Pancreas (tissue), 10 donors: ENCODE results near the gene PIRT. TPM values are rescaled to one million over a fixed set of nuclear protein-coding genes. Genes with fewer than 3 reads are reported as not detected.
A peak's percentile ranks its signal among the peaks of the same experiment; 100 is the strongest.

ENCODE experiments used
- ATAC-seq, 4 donors: fragments of 200-7000 bp; cut with Tn5 transposase; one replicate each; pipeline versions ENCODE4 v1.8.0 to v1.9.1; 2020; ENCODE audit warnings: mild to moderate bottlenecking in 4 of 4, moderate library complexity in 4 of 4
- DNase-seq, 6 donors: peaks; one replicate each; pipeline ENCODE4 v3.0.0-alpha.2; 2020
- FAIRE-seq: peaks from 2 replicates; lab custom pipeline; 2012; peaks lifted over from hg19 to GRCh38; lab: Jason Lieb, UNC
- H3K27ac ChIP-seq, 4 donors: fragments of 200-600 bp; sonication (generic); 1 replicate in 3 of 4; 2 replicates in 1 of 4; pipeline versions ENCODE4 v1.5.0 to v1.8.0; 2020
- H3K27me3 ChIP-seq, 4 donors: fragments of 200-600 bp; one replicate each; pipeline ENCODE4 v1.8.0; 2021
- H3K36me3 ChIP-seq, 3 donors: fragments of 200-600 bp; sonication (generic) in 1 of 3; one replicate each; pipeline versions ENCODE4 v1.5.0 to v1.8.0; 2020 to 2021
- H3K4me1 ChIP-seq, 3 donors: fragments of 200-600 bp; one replicate each; pipeline ENCODE4 v1.8.0; 2021
- H3K4me3 ChIP-seq, 4 donors: fragments of 200-600 bp; sonication (generic) in 2 of 4; one replicate each; pipeline versions ENCODE4 v1.5.0 to v1.8.0; 2020 to 2021
- H3K9me3 ChIP-seq, 4 donors: fragments of 200-600 bp; one replicate each; pipeline ENCODE4 v1.8.0; 2021
- WGBS, 2 donors: extraction: QIAGEN DNeasy Blood & Tissue Kit; methylation state at CpG; one replicate each; pipeline ENCODE4 v1.1.7; 2013; 5-methylcytosine and 5-hydroxymethylcytosine counted together
- intact Hi-C, 3 donors: fragments of 100-400 bp; cut with DNase I; formaldehyde crosslinking; loops; one replicate each; pipeline versions ENCODE4 v1.11.1 to v1.14.2; 2022
- polyA plus RNA-seq, 2 donors: library from polyadenylated mRNA; stranded (reverse); fragments of 200-250 nt; gene quantifications; one replicate each; pipeline ENCODE4 v1.2.3, GENCODE V29; 2013
- total RNA-seq, 6 donors: library from RNA; stranded (reverse); fragmentation: NEBNext Ultra II Directional in 4 of 6; extraction: Animal tissue kit (Norgen Biotek cat#: 25700) in 4 of 6; gene quantifications; one replicate each; pipeline versions ENCODE4 v1.2.1 to v1.2.4, GENCODE V29; 2021 to 2023
- TF ChIP-seq, protein P1 (sequence below), 4 donors: fragments of 200-600 bp; sonication (generic) in 3 of 4; IDR thresholded peaks; one replicate each; pipeline versions ENCODE4 v1.5.0 to v1.8.0; 2021; ENCODE audit warnings: antibody characterized with exemption in 4 of 4
- donor health status: healthy with polysubstance abuse.
- donor health status: DM: no; HTN: no; CAD: no; lungs with moderate emphysema.
- donor health status: DM: no; HTN: no; CAD: no.
- donor health status: control.
- donor health status: control.
- donor health status: Bipolar disorder and iron deficiency.
- donor health status: DM: yes; HTN: yes; CAD: no.
- donor health status: DM: no; HTN: no; CAD: no.
- donor health status: DM: no; HTN: no; CAD: no.
- donor health status: DM: yes; HTN: yes; CAD: no.

PIRT gene
- total and polyA plus RNA-seq, 8 donors, result 0.03 to 0.28 (median 0.05) TPM; not detected in 3

DNA sequence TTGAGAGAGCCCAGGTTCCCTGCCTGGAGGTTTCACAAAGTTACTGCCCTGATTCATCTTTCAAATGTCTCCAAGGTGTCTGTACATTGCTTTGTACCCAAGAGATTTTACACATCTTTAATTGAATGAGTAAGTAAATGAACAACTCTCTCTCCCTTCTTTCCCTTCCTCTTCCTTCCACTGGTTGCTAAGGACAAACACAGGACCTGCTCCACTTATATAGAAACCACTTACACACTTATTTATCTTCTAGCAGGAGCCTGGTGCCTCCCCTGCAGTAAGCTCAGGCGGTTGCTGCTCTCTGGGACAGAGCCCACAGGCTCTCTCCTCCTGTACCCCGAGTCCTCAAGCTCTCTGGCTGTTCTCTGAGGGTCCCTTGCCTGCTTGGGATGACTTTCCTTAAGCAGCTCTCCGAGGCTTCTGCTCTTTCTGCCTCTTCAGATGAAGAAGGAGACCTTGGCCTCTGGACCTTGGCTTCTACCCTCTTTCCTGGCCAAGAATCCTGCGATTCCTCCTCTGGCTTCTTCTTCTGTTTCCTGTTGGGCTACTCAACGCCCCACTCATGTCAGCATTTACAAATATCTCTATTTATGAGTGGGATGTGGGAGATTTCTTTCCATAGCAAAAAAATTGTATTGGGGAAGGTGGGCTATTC is 9.9 kb downstream of the PIRT start:
- no peak for ATAC-seq
- intact Hi-C loops, result no loop called here

DNA sequence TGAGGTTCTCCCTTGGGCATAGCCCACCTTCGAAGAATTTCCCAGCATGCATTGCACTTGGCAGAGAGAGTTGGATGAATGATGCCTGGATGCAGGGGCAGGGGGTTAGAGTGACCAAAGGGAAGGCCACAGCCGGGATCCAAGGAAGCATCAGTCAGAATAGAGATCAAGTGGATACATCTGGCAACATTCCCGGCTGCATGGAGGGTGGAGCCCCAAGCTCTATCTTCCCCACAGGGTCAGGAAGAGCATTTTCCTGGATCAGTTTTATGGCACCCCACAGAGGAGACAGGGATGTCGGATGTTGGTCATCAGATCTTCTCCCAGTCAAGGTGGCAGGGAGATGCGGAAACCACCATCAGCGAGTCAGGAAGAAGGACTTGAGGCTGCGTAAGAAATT is 13.0 kb downstream of the PIRT start:
- no peak for DNase-seq

More for the DNA sequence above, 9.9 kb downstream of the PIRT start:
- no peaks in the 10 kb centered on the region for H3K27me3 ChIP-seq
- 58 to 65% methylated on average over 5 of the region's 5 CpGs for WGBS, 2 donors
- peak in 1 of 6 donors; percentile 4 for DNase-seq
- H3K36me3 ChIP-seq, result no peaks in the 10 kb centered on the region
- no peaks in the 10 kb centered on the region for H3K4me1 ChIP-seq
- no peaks in the 10 kb centered on the region for H3K9me3 ChIP-seq
- no peak for FAIRE-seq
- no peak overlapping the region for H3K27ac ChIP-seq
- TF ChIP-seq, protein P1, sequence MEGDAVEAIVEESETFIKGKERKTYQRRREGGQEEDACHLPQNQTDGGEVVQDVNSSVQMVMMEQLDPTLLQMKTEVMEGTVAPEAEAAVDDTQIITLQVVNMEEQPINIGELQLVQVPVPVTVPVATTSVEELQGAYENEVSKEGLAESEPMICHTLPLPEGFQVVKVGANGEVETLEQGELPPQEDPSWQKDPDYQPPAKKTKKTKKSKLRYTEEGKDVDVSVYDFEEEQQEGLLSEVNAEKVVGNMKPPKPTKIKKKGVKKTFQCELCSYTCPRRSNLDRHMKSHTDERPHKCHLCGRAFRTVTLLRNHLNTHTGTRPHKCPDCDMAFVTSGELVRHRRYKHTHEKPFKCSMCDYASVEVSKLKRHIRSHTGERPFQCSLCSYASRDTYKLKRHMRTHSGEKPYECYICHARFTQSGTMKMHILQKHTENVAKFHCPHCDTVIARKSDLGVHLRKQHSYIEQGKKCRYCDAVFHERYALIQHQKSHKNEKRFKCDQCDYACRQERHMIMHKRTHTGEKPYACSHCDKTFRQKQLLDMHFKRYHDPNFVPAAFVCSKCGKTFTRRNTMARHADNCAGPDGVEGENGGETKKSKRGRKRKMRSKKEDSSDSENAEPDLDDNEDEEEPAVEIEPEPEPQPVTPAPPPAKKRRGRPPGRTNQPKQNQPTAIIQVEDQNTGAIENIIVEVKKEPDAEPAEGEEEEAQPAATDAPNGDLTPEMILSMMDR (IDR thresholded peaks at IDR 0.05), result no peak
- no peak overlapping the region for H3K4me3 ChIP-seq

DNA sequence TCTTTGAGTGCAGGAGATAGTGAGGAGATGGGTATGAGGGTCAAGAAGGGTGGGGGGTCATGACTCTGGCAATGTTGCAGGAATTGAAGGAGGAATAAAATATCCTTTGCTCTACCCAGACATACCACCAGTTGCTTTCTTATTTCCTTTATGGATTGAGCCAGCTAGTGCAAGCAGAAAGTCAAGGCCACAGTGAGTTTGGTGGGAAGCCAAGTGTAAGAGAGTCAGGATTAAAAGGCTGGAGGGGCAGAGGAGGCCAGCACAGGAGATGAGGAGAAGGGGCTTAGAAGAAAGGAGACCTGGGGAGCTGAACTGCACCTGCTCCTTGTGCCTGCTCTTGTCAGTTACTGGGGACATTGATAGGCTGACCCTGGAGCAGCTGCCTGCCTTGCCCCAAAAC is 16.1 kb downstream of the PIRT start:
- H3K36me3 ChIP-seq, result no peaks in the 10 kb centered on the region
- H3K27me3 ChIP-seq, result no peaks in the 10 kb centered on the region
- no peak overlapping the region for H3K27ac ChIP-seq
- TF ChIP-seq, protein P1 (IDR thresholded peaks at IDR 0.05), result no peak
- FAIRE-seq (no peak), DNase-seq (no peak), ATAC-seq (peak in 3 of 4 donors; percentile 45 to 85 (median 53))
- no peaks in the 10 kb centered on the region for H3K9me3 ChIP-seq
- peaks cover 0 to 2% (median 0%) of the 10 kb centered on the region in 3 donors for H3K4me1 ChIP-seq
- intact Hi-C loops, result no loop called here
- no peak overlapping the region for H3K4me3 ChIP-seq

More for the DNA sequence above, 13.0 kb downstream of the PIRT start:
- Histone ChIP-seq H3K9me3 (no peaks in the 10 kb centered on the region), H3K4me1 (peaks cover 0 to 2% (median 0%) of the 10 kb centered on the region in 3 donors), H3K4me3 (no peak overlapping the region), H3K27me3 (no peaks in the 10 kb centered on the region), H3K27ac (no peak overlapping the region), H3K36me3 (no peaks in the 10 kb centered on the region)
- FAIRE-seq (no peak), ATAC-seq (no peak)
- TF ChIP-seq, protein P1 (IDR thresholded peaks at IDR 0.05), result no peak
- WGBS, 2 donors, result 78 to 82% methylated on average over 7 of the region's 7 CpGs
- intact Hi-C loops, result no loop called here

DNA sequence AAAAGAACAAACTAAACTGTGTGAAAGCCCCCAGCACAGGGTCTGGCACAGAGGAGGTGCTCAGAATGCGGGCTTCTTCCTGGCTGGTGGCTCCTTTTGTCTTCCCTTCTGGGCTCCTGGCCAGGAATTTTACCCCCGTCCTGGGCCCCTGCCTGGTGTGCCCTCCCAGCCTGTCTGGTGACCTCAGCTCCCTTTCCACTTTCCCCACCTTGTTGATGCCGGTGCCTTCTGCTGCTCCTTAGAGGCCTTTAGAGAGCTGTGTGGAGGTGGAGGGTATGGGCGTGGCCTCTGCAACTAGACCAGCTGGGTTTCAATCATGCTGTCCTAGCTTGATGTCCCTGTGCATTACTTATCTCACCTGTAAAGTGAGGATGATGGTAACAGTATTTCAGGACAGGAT is 16.8 kb downstream of the PIRT start:
- no peaks in the 10 kb centered on the region for H3K27me3 ChIP-seq
- no peak overlapping the region for H3K4me3 ChIP-seq
- H3K9me3 ChIP-seq, result no peaks in the 10 kb centered on the region
- ATAC-seq (peak in 1 of 4 donors; percentile 43), DNase-seq (no peak), FAIRE-seq (no peak)
- H3K4me1 ChIP-seq, result peaks cover 0 to 2% (median 0%) of the 10 kb centered on the region in 3 donors
- TF ChIP-seq, protein P1 (IDR thresholded peaks at IDR 0.05), result no peak
- no peaks in the 10 kb centered on the region for H3K36me3 ChIP-seq
- WGBS, 2 donors, result 68 to 70% methylated on average over 4 of the region's 4 CpGs
- H3K27ac ChIP-seq, result no peak overlapping the region
- intact Hi-C loops, result no loop called here

DNA sequence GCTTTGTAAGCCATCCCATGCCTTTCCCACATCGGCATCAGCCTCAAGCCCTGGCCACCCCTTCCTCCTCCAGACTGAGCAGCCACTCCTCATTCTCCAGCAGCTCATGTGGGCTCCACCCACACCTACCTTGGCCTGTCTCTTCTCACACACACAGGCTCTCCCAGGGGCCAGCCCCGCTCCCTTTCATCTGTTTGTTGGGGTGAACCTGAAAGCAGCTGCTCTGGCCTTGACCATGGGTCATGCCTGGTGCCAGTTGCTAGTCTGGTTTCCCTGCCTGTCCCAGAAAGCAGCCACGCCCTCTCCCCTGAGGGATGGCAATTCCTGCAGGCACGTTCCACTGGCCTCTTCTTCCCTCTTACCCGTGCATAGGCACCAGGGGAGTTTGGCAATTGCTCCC is 22.6 kb downstream of the PIRT start:
- Histone ChIP-seq H3K36me3 (no peaks in the 10 kb centered on the region), H3K4me3 (no peak overlapping the region), H3K4me1 (no peaks in the 10 kb centered on the region), H3K27me3 (no peaks in the 10 kb centered on the region), H3K9me3 (no peaks in the 10 kb centered on the region), H3K27ac (no peak overlapping the region)
- FAIRE-seq (no peak), ATAC-seq (peak in 1 of 4 donors; percentile 11), DNase-seq (no peak)
- 70 to 71% methylated on average over 5 of the region's 5 CpGs for WGBS, 2 donors
- intact Hi-C loops, result no loop called here
- TF ChIP-seq, protein P1 (IDR thresholded peaks at IDR 0.05), result no peak
